GM18499 (cell line): ENCODE results near the gene CCDC78.

Experiments
- ATAC-seq: cut with Tn5 transposase; IDR thresholded peaks from one replicate; pipeline ENCODE4 v1.9.1; 2021; ENCODE audit warnings: moderate number of reproducible peaks; ENCODE audit not compliant: insufficient read depth, unreplicated experiment

The CCDC78 gene

GRCh38 chr16:727291-727977, 1.2 kb upstream of the CCDC78 start:
- no peak for ATAC-seq

- ATAC-seq: no peak
Measured at GRCh38 chr16:726188-726437, 130 bp downstream of the CCDC78 start.

- ATAC-seq: no peak
Measured at GRCh38 chr16:725463-726187, 618 bp downstream of the CCDC78 start.

- no peak for ATAC-seq
Measured at GRCh38 chr16:725041-725376, 1.2 kb downstream of the CCDC78 start.

- ATAC-seq: no peak
Measured at GRCh38 chr16:724188-725040, 1.8 kb downstream of the CCDC78 start.

GRCh38 chr16:723695-724094, 2.5 kb downstream of the CCDC78 start:
- no peak for ATAC-seq

GRCh38 chr16:722835-723633, 3.2 kb downstream of the CCDC78 start:
- no peak for ATAC-seq

- no peak for ATAC-seq
Measured at GRCh38 chr16:721765-722540, 4.3 kb downstream of the CCDC78 start.

- no peak for ATAC-seq
Measured at GRCh38 chr16:720990-721764, 5.1 kb downstream of the CCDC78 start, which contains the start of gene ANTKMT. Gene ANTKMT, plus strand, starts transcription at chr16:721146. Its CDS starts 129 bp downstream, at chr16:721275.

GRCh38 chr16:720447-720989, 5.7 kb downstream of the CCDC78 start:
- no peak for ATAC-seq

GRCh38 chr16:719815-720446, 6.3 kb downstream of the CCDC78 start:
- ATAC-seq: no peak

- ATAC-seq: no peak
Measured at GRCh38 chr16:718922-719321, 7.3 kb downstream of the CCDC78 start.

- ATAC-seq: no peak
Measured at GRCh38 chr16:718389-718788, 7.9 kb downstream of the CCDC78 start.

GRCh38 chr16:717450-718245, 8.6 kb downstream of the CCDC78 start:
- ATAC-seq: no peak

- no peak for ATAC-seq
Measured at GRCh38 chr16:716768-717325, 9.4 kb downstream of the CCDC78 start.

GRCh38 chr16:716200-716568, 10.1 kb downstream of the CCDC78 start:
- no peak for ATAC-seq

- ATAC-seq: no peak
Measured at GRCh38 chr16:715477-716199, 10.6 kb downstream of the CCDC78 start.
